22Rv1 (cell line): ENCODE results near the gene SH3GLB1.

ENCODE experiments used
- ZFX ChIP-seq: fragments of 450-650 bp; IDR thresholded peaks from 2 replicates; pipeline ENCODE4 v1.6.1; 2017; ENCODE audit warnings: antibody characterized with exemption, borderline replicate concordance
- TF ChIP-seq, protein P1 (sequence below): fragments of 450-650 bp; IDR thresholded peaks from 2 replicates; pipeline ENCODE4 v1.5.1; 2017; ENCODE audit warnings: mild to moderate bottlenecking

GRCh38 chr1:86776108-86776507 lies 71.7 kb downstream of the SH3GLB1 start:
- TF ChIP-seq, protein P1, sequence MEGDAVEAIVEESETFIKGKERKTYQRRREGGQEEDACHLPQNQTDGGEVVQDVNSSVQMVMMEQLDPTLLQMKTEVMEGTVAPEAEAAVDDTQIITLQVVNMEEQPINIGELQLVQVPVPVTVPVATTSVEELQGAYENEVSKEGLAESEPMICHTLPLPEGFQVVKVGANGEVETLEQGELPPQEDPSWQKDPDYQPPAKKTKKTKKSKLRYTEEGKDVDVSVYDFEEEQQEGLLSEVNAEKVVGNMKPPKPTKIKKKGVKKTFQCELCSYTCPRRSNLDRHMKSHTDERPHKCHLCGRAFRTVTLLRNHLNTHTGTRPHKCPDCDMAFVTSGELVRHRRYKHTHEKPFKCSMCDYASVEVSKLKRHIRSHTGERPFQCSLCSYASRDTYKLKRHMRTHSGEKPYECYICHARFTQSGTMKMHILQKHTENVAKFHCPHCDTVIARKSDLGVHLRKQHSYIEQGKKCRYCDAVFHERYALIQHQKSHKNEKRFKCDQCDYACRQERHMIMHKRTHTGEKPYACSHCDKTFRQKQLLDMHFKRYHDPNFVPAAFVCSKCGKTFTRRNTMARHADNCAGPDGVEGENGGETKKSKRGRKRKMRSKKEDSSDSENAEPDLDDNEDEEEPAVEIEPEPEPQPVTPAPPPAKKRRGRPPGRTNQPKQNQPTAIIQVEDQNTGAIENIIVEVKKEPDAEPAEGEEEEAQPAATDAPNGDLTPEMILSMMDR = no peak
- TF ChIP-seq ZFX = no peak
